BE2C (cell line): Measurements from ENCODE around the gene MAPK9. TPM values are rescaled to one million over a fixed set of nuclear protein-coding genes. Genes with fewer than 3 reads are reported as not detected.

ENCODE experiments used
- DNase-seq: peaks from one replicate; pipeline ENCODE4 v3.0.0-alpha.2; 2020
- H3K27me3 ChIP-seq: fragments of 250-450 bp; sonication (Bioruptor Pico); 2 replicates; pipeline ENCODE4 v1.5.1; 2020; ENCODE audit warnings: mild to moderate bottlenecking
- H3K36me3 ChIP-seq: fragments of 250-450 bp; sonication (Bioruptor Pico); 2 replicates; pipeline ENCODE4 v1.5.1; 2020; ENCODE audit warnings: mild to moderate bottlenecking
- H3K4me1 ChIP-seq: fragments of 250-450 bp; sonication (Bioruptor Pico); 2 replicates; pipeline ENCODE4 v1.5.1; 2020
- H3K4me3 ChIP-seq: 2 replicates; pipeline ENCODE4 v1.5.1; 2011; ENCODE audit warnings: low read depth, low read length
- H3K9me3 ChIP-seq: fragments of 250-450 bp; sonication (Bioruptor Pico); 2 replicates; pipeline ENCODE4 v1.5.1; 2020
- polyA plus RNA-seq: library from polyadenylated mRNA; unstranded; fragments of >200 nt; gene quantifications from one replicate; pipeline ENCODE4 v1.2.1, GENCODE V29; 2012; ENCODE audit warnings: low read depth, missing spikeins; ENCODE audit not compliant: insufficient read length, insufficient read depth
- TF ChIP-seq, protein P1 (sequence below): IDR thresholded peaks from 2 replicates; pipeline ENCODE4 v1.5.1; 2012; ENCODE audit warnings: mild to moderate bottlenecking, low read depth, low read length

Gene MAPK9
- 36.7 TPM for polyA plus RNA-seq

- peak within 1 kb of the TSS; percentile 84 for H3K4me3 ChIP-seq
These were observed at the start of gene MAPK9 for GRCh38 chr5:180291943-180292831. Gene MAPK9, minus strand, starts transcription at chr5:180292083. Its CDS starts 11,522 bp downstream, at chr5:180280561.

DNA sequence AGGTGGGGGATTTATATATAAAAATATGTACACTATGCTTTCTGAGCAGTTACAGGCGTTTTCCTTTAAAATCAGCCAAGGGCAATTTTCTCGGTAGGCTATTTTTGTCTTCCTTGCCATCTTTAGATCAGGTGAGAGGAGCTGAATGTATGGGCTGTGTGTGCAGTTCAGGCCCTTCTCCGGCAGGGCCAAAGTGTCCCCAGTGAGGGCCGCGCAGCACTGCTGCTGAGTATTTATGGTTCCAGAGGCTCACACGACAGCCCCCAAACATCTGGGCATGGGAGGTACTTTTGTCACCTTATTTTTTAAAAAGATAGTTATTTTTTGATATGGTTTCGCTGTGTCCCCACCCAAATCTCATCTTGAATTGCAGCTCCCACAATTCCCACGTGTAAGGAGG lies 49.7 kb upstream of the MAPK9 start:
- H3K9me3 ChIP-seq = no peaks in the 10 kb centered on the region
- no peaks in the 10 kb centered on the region for H3K4me1 ChIP-seq
- no peaks in the 10 kb centered on the region for H3K36me3 ChIP-seq
- H3K4me3 ChIP-seq = no peak overlapping the region
- TF ChIP-seq, protein P1, sequence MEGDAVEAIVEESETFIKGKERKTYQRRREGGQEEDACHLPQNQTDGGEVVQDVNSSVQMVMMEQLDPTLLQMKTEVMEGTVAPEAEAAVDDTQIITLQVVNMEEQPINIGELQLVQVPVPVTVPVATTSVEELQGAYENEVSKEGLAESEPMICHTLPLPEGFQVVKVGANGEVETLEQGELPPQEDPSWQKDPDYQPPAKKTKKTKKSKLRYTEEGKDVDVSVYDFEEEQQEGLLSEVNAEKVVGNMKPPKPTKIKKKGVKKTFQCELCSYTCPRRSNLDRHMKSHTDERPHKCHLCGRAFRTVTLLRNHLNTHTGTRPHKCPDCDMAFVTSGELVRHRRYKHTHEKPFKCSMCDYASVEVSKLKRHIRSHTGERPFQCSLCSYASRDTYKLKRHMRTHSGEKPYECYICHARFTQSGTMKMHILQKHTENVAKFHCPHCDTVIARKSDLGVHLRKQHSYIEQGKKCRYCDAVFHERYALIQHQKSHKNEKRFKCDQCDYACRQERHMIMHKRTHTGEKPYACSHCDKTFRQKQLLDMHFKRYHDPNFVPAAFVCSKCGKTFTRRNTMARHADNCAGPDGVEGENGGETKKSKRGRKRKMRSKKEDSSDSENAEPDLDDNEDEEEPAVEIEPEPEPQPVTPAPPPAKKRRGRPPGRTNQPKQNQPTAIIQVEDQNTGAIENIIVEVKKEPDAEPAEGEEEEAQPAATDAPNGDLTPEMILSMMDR = no peak
- no peaks in the 10 kb centered on the region for H3K27me3 ChIP-seq
- no peak for DNase-seq

More at GRCh38 chr5:180291943-180292831, at the start of gene MAPK9:
- H3K27me3 ChIP-seq = no peaks in the 10 kb centered on the region
- TF ChIP-seq, protein P1 = no peak
- DNase-seq = peak; percentile 92
- peaks cover 25% of the 10 kb centered on the region for H3K4me1 ChIP-seq
- H3K36me3 ChIP-seq = no peaks in the 10 kb centered on the region
- H3K9me3 ChIP-seq = no peaks in the 10 kb centered on the region

GRCh38 chr5:180340856-180341255 lies 49.0 kb upstream of the MAPK9 start:
- Histone ChIP-seq H3K27me3 (no peaks in the 10 kb centered on the region), H3K4me1 (no peaks in the 10 kb centered on the region), H3K4me3 (no peak overlapping the region), H3K36me3 (no peaks in the 10 kb centered on the region), H3K9me3 (no peaks in the 10 kb centered on the region)
- no peak for DNase-seq
- TF ChIP-seq, protein P1 = no peak

DNA sequence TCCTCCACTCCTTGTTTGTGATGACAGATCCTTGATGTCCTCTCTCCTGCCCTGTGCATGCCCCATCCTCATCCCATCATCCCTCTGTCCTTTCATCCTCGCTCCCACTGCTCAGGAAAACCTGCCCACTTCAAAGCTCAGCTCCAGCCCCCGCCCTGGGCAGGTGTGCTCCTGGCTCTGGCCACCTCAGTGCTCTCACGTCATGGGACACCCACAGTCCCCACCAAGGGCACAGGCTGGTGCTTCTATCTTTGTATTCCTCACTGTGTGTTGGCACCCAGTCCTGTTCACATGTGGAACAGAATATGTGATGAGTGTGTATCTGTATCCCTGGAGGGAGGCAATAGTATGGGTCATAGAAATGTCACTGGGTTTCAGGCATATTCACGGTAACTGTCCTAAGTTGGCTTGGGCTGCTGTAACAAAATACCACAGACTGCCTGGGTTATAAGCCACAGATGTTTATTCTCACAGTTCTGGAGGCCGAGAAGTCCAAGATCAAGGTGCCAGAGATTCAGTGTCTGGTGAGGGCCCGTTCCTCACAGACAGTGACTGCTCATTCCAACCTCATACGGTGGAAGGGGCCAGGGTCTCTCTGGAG lies 47.8 kb upstream of the MAPK9 start:
- TF ChIP-seq, protein P1 = no peak
- no peak for DNase-seq
- no peaks in the 10 kb centered on the region for H3K27me3 ChIP-seq
- H3K36me3 ChIP-seq = no peaks in the 10 kb centered on the region
- no peaks in the 10 kb centered on the region for H3K4me1 ChIP-seq
- H3K4me3 ChIP-seq = no peak overlapping the region
- no peaks in the 10 kb centered on the region for H3K9me3 ChIP-seq

DNA sequence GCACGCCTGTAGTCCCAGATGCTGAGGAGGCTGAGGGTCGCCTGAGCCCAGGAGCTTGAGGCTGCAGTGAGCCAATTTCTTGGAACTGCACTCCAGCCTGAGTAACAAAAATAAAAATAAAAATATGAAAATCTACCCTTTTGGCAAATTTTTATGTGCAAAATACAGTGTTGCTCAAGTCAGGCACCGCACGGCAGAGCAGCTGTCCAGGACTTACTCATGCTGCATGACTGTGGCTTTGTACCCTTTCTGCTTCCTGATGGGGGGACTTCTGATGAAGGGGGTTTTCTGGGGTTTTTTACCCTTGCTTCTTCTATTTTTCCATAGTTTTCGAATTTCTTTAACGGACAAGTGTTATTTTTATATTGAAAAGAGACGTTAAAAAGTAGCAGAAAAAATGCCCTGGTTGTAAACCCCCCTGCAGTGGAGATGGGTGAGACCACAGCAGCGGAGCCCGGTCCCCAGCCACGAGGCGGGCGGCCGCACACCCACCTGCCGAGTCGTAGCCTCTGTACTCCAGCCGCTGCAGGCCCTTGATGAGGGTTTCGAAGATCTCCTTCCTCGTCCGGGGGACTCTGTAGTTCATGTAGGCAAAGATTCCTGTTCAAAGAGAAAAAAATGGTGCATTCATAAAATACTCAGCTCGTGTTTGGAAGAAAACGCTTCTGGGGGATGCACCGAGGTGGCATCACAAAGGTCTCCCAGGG lies 46.3 kb upstream of the MAPK9 start:
- no peak overlapping the region for H3K4me3 ChIP-seq
- H3K9me3 ChIP-seq = no peaks in the 10 kb centered on the region
- no peaks in the 10 kb centered on the region for H3K27me3 ChIP-seq
- TF ChIP-seq, protein P1 = no peak
- no peaks in the 10 kb centered on the region for H3K4me1 ChIP-seq
- no peaks in the 10 kb centered on the region for H3K36me3 ChIP-seq
- DNase-seq = no peak
